GM13976 (cell line): Measurements from ENCODE around the gene DMPK.

Experiments
- DNase-seq: peaks from one replicate; pipeline ENCODE4 v3.0.0; 2012; ENCODE audit warnings: low spot score
- in situ Hi-C: fragments of 300-500 bp; cut with MboI; formaldehyde crosslinking; loops from one replicate; pipeline ENCODE4 v1.12.0; 2022; ENCODE audit warnings: low sequenced_read_pairs, mixed read lengths, inconsistent platforms; ENCODE audit not compliant: unreplicated experiment
- TF ChIP-seq, protein P1 (sequence below): IDR thresholded peaks from 2 replicates; pipeline ENCODE4 v1.5.1; 2012; ENCODE audit warnings: borderline replicate concordance, mild to moderate bottlenecking; ENCODE audit not compliant: insufficient read depth; ENCODE audit errors: extremely low read depth, missing control alignments, control extremely low read depth

The DMPK gene

DNA sequence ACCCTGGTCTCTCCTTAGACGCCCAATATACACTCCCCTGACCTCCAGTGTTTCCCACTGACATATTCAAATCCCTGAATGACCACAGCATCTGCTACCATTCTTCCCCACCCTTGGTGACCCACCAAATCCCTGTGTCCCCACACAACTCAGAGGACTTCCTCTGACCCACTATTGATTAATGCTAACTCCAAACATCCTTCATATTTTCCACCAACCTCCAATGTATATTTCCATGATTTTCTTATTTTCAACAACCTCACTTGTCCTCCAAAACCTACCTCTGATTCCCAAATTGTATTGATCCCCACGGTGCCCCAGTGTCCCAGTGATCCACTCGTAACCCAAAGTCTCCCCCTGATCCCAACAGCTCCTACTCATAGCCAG lies 10.9 kb upstream of the DMPK start:
- DNase-seq: no peak
- in situ Hi-C loops: no loop called here
- TF ChIP-seq, protein P1, sequence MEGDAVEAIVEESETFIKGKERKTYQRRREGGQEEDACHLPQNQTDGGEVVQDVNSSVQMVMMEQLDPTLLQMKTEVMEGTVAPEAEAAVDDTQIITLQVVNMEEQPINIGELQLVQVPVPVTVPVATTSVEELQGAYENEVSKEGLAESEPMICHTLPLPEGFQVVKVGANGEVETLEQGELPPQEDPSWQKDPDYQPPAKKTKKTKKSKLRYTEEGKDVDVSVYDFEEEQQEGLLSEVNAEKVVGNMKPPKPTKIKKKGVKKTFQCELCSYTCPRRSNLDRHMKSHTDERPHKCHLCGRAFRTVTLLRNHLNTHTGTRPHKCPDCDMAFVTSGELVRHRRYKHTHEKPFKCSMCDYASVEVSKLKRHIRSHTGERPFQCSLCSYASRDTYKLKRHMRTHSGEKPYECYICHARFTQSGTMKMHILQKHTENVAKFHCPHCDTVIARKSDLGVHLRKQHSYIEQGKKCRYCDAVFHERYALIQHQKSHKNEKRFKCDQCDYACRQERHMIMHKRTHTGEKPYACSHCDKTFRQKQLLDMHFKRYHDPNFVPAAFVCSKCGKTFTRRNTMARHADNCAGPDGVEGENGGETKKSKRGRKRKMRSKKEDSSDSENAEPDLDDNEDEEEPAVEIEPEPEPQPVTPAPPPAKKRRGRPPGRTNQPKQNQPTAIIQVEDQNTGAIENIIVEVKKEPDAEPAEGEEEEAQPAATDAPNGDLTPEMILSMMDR: no peak

DNA sequence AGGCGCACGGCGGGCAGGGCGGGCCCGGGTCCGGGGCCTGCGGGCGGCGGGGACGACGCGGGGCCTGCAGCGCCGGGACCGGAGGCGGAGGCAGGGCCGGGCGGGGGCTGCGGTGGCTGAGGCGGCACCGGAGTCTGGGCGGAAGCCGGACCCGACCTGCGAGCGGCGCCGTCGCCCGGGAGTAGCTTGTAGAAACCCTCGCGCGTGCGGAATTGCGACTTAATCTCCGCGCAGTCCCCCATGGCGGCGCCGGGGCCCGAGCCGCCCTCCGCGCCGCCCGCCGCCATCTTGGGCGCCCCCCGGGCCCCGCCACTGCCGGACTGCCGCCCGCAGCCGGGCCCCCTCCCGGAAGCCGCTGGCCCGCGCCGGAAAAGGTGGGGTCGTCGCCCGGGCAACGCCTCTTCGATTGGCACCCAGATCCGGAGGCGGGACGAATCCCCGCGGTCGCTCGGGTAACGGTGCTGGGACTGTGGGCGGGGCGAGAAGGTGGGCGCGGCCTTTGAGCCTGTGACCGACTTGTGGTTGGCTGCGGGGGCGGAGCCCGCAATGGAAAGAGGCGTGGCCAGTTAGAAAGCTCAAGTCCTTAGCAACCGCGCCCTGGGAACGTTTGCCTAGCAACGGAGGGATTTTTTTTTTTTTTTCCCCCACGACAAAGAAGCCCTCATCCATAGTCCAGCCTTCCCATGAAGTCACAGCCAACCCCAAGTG lies 10.3 kb upstream of the DMPK start, which contains the start of gene DMWD:
DMWD (minus strand) TSS at position 376 of the 708 bp plus-strand sequence; CDS start at position 287, 89 bp downstream.
- TF ChIP-seq, protein P1: no peak
- peak; percentile 99 for DNase-seq
- in situ Hi-C loops: no loop called here

DNA sequence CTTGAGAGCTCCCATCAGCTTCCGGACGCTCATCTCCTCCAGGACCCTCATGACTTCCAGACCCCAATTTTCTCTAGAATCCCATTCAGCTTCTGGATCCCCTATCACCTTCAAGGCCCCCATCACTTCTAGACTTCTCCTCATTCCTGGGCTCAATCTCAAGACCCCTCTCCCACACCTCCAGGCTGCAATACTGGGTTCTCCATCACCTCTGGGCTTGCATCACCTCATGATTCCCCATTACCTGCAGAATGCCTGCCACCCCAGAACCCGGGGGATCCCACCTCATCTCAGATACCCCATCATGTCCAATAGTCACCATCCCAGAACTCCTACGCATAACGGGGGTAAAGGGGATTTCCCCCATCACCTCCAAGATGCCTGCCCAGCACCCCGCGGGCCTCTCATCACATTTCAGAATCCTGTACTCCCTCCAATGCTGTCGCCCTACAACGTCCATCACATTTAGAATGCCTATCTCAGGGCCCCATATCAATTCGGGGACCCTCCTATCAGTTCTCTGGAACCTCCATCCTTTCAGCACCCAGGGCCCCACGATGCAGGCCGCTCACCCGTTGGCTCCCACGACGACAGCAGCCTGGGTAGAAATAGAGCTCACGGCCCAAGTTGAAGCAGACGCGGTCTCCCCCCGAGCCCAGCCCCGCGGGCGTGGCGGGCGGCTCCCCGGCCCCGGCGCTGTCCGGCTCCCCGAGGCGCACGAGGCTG lies 9.6 kb upstream of the DMPK start:
- TF ChIP-seq, protein P1: no peak
- in situ Hi-C loops: no loop called here
- no peak for DNase-seq

DNA sequence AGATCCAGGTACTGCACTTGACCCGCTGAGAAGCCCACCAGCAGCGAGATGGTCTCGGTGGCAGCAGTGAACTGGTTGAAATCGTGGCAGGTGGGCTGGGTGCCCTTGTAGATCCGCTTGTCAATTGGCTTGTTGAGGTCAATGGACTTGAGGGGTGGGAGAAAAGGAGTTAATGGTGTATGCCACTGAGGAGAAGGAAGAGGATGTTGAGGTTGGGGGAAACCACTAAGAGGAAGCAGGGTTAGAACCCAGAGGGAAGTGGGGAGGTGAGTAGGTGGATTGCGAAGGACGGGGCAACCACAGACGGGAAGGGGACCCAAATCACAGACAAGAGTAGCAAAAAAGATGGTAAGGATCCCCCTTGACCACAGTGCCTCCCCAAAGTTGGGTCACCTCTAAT lies 8.7 kb upstream of the DMPK start:
- in situ Hi-C loops: no loop called here
- TF ChIP-seq, protein P1: no peak
- no peak for DNase-seq

DNA sequence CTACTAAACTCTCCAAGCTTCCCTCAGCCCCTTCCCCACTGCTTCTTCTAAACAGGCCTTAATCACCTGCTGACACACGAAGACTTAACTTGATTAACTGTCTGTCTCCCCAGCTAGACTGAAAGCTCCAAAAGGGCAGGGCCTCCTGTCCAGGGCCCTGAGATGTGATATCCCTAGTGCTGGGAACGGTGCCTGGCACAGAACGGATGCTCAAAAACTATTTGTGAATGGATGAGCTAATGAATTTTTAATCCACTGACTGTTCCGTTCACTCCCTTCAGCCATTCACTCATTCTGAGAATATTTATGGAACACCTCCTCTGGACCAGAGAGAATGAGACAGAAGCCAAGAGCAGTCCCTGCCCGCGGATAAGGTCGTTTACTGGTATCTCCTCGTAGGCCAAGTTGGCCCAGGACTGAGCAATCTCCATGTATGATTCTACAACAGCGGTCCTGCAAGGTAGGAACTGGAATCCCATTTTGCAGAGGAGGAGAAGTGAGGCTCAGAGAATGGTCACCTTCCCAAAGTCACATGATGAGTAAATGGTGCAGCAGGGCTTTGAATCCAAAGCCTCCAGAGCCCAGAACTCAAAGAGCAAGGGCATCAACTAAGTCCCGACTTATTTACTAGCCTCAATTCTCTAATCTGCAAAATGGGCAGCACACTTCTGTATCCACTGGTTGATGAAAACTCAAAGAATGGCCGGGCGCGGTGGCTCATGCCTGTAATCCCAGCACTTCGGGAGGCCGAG lies 6.9 kb upstream of the DMPK start:
- TF ChIP-seq, protein P1: no peak
- DNase-seq: no peak
- in situ Hi-C loops: no loop called here

DNA sequence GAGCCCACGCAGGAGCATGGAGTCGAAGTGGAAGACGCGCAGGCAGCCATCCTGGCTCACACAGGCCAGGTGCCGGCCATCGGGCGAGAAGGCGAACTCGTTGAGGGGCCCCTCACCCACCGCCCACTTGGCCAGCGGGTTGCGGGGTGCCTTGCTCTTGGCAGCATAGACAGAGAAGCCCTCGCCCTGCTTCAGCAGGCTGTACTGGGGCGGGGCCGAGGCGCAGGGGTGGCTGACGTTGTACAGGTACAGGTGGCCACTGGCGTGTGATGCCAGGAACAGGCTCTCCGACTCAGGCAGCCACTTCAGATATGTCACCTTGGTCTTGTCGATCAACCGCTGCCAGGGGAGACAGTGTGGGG lies 4.2 kb upstream of the DMPK start:
- TF ChIP-seq, protein P1: no peak
- DNase-seq: no peak
- in situ Hi-C loops: no loop called here
